Measurements from ENCODE around the gene ZBTB6. TPM values are rescaled to one million over a fixed set of nuclear protein-coding genes. Genes with fewer than 3 reads are reported as not detected.

Gene ZBTB6
- 15.3 and 15.5 TPM in 2 replicates for total RNA-seq

GRCh38 chr9:122912964-122913673 is at the start of gene ZBTB6:
Gene ZBTB6 (minus strand): TSS chr9:122913323. CDS start chr9:122912072, 1,251 bp downstream.
- H3K36me3 Mint-ChIP-seq (ENCODE audit: low read depth), result peaks cover 44% of the 10 kb centered on the region
- TF ChIP-seq CTCF (IDR thresholded peaks at IDR 0.05), result no peak
- H3K27me3 Mint-ChIP-seq, result no peaks in the 10 kb centered on the region
- peak; percentile 94 for ATAC-seq (ENCODE audit: low read depth)
- no peaks in the 10 kb centered on the region for H3K9me3 Mint-ChIP-seq
- peak within 1 kb of the TSS; percentile 99 for H3K4me3 Mint-ChIP-seq
- DNase-seq, result peak; percentile 66
- intact Hi-C loops (cut with micrococcal nuclease), result loop anchor here (1.0 kb wide), 5 partner anchors 8 to 85 kb away; partner anchors contain the start of genes PDCL, RC3H2 and ZBTB26
- ChIA-PET CTCF (interaction anchor here (0.7 to 2.2 kb wide), 7 partner anchors 9 to 437 kb away, joined by 3 to 8 read pairs (median 5); partner anchors contain the start of gene RABGAP1), POLR2A (interaction anchor here (0.6 to 4.1 kb wide), 23 partner anchors 9 to 1793 kb away, joined by 3 to 96 read pairs (median 4); partner anchors contain the start of genes MRRF, PDCL, RABGAP1 and RBM18)
- peaks cover 31% of the 10 kb centered on the region for H3K4me1 Mint-ChIP-seq
- peak within 1 kb of the TSS; percentile 99 for H3K27ac Mint-ChIP-seq

GRCh38 chr9:122961139-122961538 is 48.0 kb upstream of the ZBTB6 start:
- Mint-ChIP-seq H3K9me3 (peaks cover 3% of the 10 kb centered on the region), H3K4me1 (no peaks in the 10 kb centered on the region), H3K27me3 (no peaks in the 10 kb centered on the region), H3K36me3 (ENCODE audit: low read depth) (peaks cover 51% of the 10 kb centered on the region), H3K27ac (no peak overlapping the region), H3K4me3 (no peak overlapping the region)
- ChIA-PET CTCF (no interaction called here), POLR2A (no interaction called here)
- TF ChIP-seq CTCF (IDR thresholded peaks at IDR 0.05), result no peak
- intact Hi-C loops (cut with micrococcal nuclease), result no loop called here
- ATAC-seq (ENCODE audit: low read depth) (no peak), DNase-seq (no peak)

GRCh38 chr9:122955961-122956360 is 42.8 kb upstream of the ZBTB6 start:
- TF ChIP-seq CTCF (IDR thresholded peaks at IDR 0.05), result no peak
- ChIA-PET CTCF (no interaction called here), POLR2A (interaction anchor here (1.0 kb wide), 1 partner anchor 43 kb away, joined by 6 read pairs; the partner anchor contains the start of gene ZBTB6)
- DNase-seq (no peak), ATAC-seq (ENCODE audit: low read depth) (no peak)
- intact Hi-C loops (cut with micrococcal nuclease), result no loop called here
- no peaks in the 10 kb centered on the region for H3K27me3 Mint-ChIP-seq
- peaks cover 3% of the 10 kb centered on the region for H3K9me3 Mint-ChIP-seq
- H3K4me1 Mint-ChIP-seq, result peaks cover 17% of the 10 kb centered on the region
- no peak overlapping the region for H3K4me3 Mint-ChIP-seq
- H3K27ac Mint-ChIP-seq, result no peak overlapping the region
- H3K36me3 Mint-ChIP-seq (ENCODE audit: low read depth), result peaks cover 29% of the 10 kb centered on the region

- Mint-ChIP-seq H3K27ac (no peak overlapping the region), H3K9me3 (no peaks in the 10 kb centered on the region), H3K36me3 (ENCODE audit: low read depth) (peaks cover 12% of the 10 kb centered on the region), H3K27me3 (no peaks in the 10 kb centered on the region), H3K4me1 (peaks cover 27% of the 10 kb centered on the region), H3K4me3 (no peak overlapping the region)
- ChIA-PET CTCF (no interaction called here), POLR2A (no interaction called here)
- TF ChIP-seq CTCF (IDR thresholded peaks at IDR 0.05), result no peak
- intact Hi-C loops (cut with micrococcal nuclease), result no loop called here
- no peak for ATAC-seq (ENCODE audit: low read depth)
- DNase-seq, result no peak
These were observed 41.1 kb upstream of the ZBTB6 start for GRCh38 chr9:122954253-122954691.

- no peaks in the 10 kb centered on the region for H3K27me3 Mint-ChIP-seq
- H3K27ac Mint-ChIP-seq, result no peak overlapping the region
- H3K4me3 Mint-ChIP-seq, result no peak overlapping the region
- H3K36me3 Mint-ChIP-seq (ENCODE audit: low read depth), result peaks cover 6% of the 10 kb centered on the region
- peaks cover 34% of the 10 kb centered on the region for H3K4me1 Mint-ChIP-seq
- ChIA-PET CTCF (no interaction called here), POLR2A (no interaction called here)
- no peak for TF ChIP-seq CTCF (IDR thresholded peaks at IDR 0.05)
- DNase-seq, result no peak
- intact Hi-C loops (cut with micrococcal nuclease), result no loop called here
- no peaks in the 10 kb centered on the region for H3K9me3 Mint-ChIP-seq
- ATAC-seq (ENCODE audit: low read depth), result no peak
These were observed 37.9 kb upstream of the ZBTB6 start for GRCh38 chr9:122951056-122951455.
